Measurements from ENCODE around the gene DNAJC6. TPM values are rescaled to one million over a fixed set of nuclear protein-coding genes. Genes with fewer than 3 reads are reported as not detected.

The DNAJC6 gene
- total and polyA plus RNA-seq, 2 of the 13 experiments (the other 11 are each of a cell fraction or from before 2014, with no cell fraction given): 1.0 to 1.6 TPM

DNA sequence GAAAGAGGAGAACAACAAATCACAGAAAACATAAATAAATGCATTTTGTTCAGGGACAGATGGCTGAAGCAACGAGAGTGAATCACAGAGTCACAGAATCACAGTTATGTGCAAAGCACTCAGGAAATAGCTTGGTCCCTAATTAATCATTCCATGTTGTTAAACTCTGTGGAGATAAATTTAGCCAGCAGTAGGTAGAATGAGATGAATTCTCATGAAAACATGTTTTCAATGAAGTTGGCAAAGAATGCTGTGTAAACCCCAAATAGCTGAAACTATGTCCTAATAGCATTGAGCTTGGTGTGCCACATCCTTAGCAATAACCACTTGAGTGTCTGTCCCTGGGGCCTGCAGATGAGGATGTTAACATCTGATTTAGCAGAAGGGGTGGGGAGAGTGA is 131.6 kb downstream of the DNAJC6 start:
- Histone ChIP-seq H3K36me3 (replicated peaks in 1 of 2; ENCODE audit: control insufficient read depth in 1 of 2, insufficient read depth in 2 of 2, low read length in 2 of 2) (no peaks in the 10 kb centered on the region), H2AFZ (ENCODE audit: low read length) (no peak overlapping the region), H3K4me2 (ENCODE audit: low read depth, low read length) (no peak overlapping the region), H3K27ac (ENCODE audit: extremely low read length, insufficient read depth, low read length) (no peak overlapping the region), H3K27me3 (ENCODE audit: control insufficient read depth in 1 of 2, insufficient read depth in 2 of 2, low read length in 2 of 2) (no peaks in the 10 kb centered on the region), H3K9ac (ENCODE audit: insufficient read depth, low read depth, low read length) (no peak overlapping the region), H4K20me1 (ENCODE audit: insufficient read depth, low read length) (no peaks in the 10 kb centered on the region), H3K4me3 (replicated peaks in 1 of 3; ENCODE audit: insufficient read depth in 1 of 3, low read depth in 2 of 3, low read length in 3 of 3) (no peak overlapping the region), H3K79me2 (ENCODE audit: insufficient read depth, low read length) (no peaks in the 10 kb centered on the region), H3K4me1 (ENCODE audit: insufficient read depth, low read length) (peaks cover 11% of the 10 kb centered on the region; the same call in 1 of the 2 replicates), H3K9me3 (ENCODE audit: low read length) (no peaks in the 10 kb centered on the region; the same call in 1 of the 2 replicates)
- WGBS (ENCODE audit: low lambda C conversion rate): 90% methylated on average over 1 of the region's 1 CpG
- intact Hi-C loops (cut with micrococcal nuclease; ENCODE audit: unreplicated experiment): no loop called here
- ATAC-seq (no peak), DNase-seq (ENCODE audit: low spot score) (no peak), FAIRE-seq (no peak)
- in situ Hi-C loops (cut with HindIII; ENCODE audit: extremely low pct_ligation_motif_present, low pct_unique_long_range_greater_than_20kb): loop anchor here (25.0 kb wide), 1 partner anchor 246 kb away; no protein-coding TSS in a partner anchor
- BruUV-seq (replicated peaks): no TSS peak
- ChIA-PET POLR2A (no interaction called here), CTCF (ENCODE audit: low intra/inter-chr PET ratio, low total read pairs) (no interaction called here)
- no peak for TF ChIP-seq ZNF552 (CRISPR knock-in tag; IDR thresholded peaks at IDR 0.05; ENCODE audit: borderline replicate concordance)
- TF ChIP-seq PTBP1 (IDR thresholded peaks at IDR 0.05; ENCODE audit: low read depth, low read length, poor library complexity, severe bottlenecking): no peak
- no peak for TF ChIP-seq ZNF672 (CRISPR knock-in tag; IDR thresholded peaks at IDR 0.05)
- no peak for TF ChIP-seq ZNF142 (CRISPR knock-in tag; IDR thresholded peaks at IDR 0.05)
- no peak for TF ChIP-seq NCOA5 (CRISPR knock-in tag; IDR thresholded peaks at IDR 0.05)
- no peak for TF ChIP-seq ETV5 (CRISPR knock-in tag; IDR thresholded peaks at IDR 0.05; ENCODE audit: borderline replicate concordance)
- no peak for TF ChIP-seq NR1H2 (CRISPR knock-in tag; IDR thresholded peaks at IDR 0.05; ENCODE audit: borderline replicate concordance, low read depth)
